Colonic mucosa (tissue), 4 donors: ENCODE data around the gene RNU7-1. TPM values are rescaled to one million over a fixed set of nuclear protein-coding genes. Genes with fewer than 3 reads are reported as not detected.

ENCODE experiments used
- DNase-seq: peaks from one replicate; pipeline ENCODE4 v3.0.0-alpha.2; 2020
- H3K27ac ChIP-seq: fragments of 200-600 bp; one replicate; pipeline ENCODE4 v1.8.0; 2021
- H3K27me3 ChIP-seq: fragments of 200-600 bp; one replicate; pipeline ENCODE4 v1.8.0; 2021
- H3K36me3 ChIP-seq: fragments of 200-600 bp; one replicate; pipeline ENCODE4 v1.8.0; 2021
- H3K4me1 ChIP-seq: fragments of 200-600 bp; one replicate; pipeline ENCODE4 v1.8.0; 2021; ENCODE audit warnings: mild to moderate bottlenecking
- H3K4me3 ChIP-seq: fragments of 200-600 bp; one replicate; pipeline ENCODE4 v1.8.0; 2021
- H3K9ac ChIP-seq, 2 donors: one replicate each; pipeline ENCODE4 v1.7.0; 2013; ENCODE audit warnings: control low read depth in 2 of 2, low read depth in 2 of 2, low read length in 2 of 2
- H3K9me3 ChIP-seq: fragments of 200-600 bp; one replicate; pipeline ENCODE4 v1.8.0; 2021
- intact Hi-C: fragments of 100-400 bp; cut with DNase I; formaldehyde crosslinking; loops from one replicate; pipeline ENCODE4 v1.14.1; 2022
- total RNA-seq, 2 donors: library from RNA; stranded (reverse); fragmentation: NEBNext Ultra II Directional in 1 of 2; extraction: Animal tissue kit (Norgen Biotek cat#: 25700) in 1 of 2; gene quantifications; one replicate each; pipeline ENCODE4 v1.2.1, GENCODE V29; 2021
- TF ChIP-seq, protein P1 (sequence below): fragments of 200-600 bp; IDR thresholded peaks from one replicate; pipeline ENCODE4 v1.8.0; 2022; ENCODE audit warnings: antibody characterized with exemption, mild to moderate bottlenecking
- donor health status: healthy.
- donor health status: DM: no; HTN: no; CAD: no.
- donor health status: DM: no; HTN: no; CAD: no.

Gene RNU7-1
- total RNA-seq, 2 donors from 2014 or later = not detected

DNA sequence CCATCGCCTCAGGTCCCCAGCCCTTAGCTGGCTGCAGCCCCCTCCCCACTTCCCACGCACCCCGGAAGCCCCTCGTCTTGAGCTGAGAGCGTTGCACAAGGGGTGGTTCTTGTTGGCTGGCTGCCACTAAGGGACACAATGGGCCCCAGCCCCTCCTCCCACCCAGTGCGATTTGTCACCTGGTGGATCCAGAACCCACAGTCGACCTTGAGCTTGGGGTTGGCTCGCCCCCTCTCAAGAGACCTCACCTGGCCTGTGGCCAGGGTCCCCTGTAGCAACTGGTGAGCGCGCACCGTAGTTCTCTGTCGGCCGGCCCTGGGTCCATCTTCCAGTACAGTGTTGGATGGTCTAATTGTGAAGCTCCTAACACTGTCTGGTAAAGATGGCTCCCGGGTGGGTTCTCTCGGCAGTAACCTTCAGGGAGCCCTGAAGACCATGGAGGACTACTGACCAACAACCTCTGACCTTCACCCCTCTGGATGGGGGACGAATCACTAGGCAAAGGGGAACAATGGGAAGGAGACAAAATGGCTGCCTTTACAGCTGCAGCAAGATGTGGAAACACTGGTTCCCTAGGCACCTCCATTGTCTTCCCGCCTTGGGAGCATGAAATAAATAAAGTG lies 20.3 kb downstream of the RNU7-1 start:
- intact Hi-C loops = loop anchor here (2.0 kb wide), 1 partner anchor 19 kb away; the partner anchor contains the start of gene C12orf57
- no peaks in the 10 kb centered on the region for H3K9me3 ChIP-seq
- peaks cover 5% of the 10 kb centered on the region for H3K36me3 ChIP-seq
- peak; percentile 60 for DNase-seq
- peak overlapping the region; percentile 95 for H3K27ac ChIP-seq
- H3K9ac ChIP-seq = peak overlapping the region; percentile 63 to 98
- peaks cover 29% of the 10 kb centered on the region for H3K4me1 ChIP-seq
- TF ChIP-seq, protein P1, sequence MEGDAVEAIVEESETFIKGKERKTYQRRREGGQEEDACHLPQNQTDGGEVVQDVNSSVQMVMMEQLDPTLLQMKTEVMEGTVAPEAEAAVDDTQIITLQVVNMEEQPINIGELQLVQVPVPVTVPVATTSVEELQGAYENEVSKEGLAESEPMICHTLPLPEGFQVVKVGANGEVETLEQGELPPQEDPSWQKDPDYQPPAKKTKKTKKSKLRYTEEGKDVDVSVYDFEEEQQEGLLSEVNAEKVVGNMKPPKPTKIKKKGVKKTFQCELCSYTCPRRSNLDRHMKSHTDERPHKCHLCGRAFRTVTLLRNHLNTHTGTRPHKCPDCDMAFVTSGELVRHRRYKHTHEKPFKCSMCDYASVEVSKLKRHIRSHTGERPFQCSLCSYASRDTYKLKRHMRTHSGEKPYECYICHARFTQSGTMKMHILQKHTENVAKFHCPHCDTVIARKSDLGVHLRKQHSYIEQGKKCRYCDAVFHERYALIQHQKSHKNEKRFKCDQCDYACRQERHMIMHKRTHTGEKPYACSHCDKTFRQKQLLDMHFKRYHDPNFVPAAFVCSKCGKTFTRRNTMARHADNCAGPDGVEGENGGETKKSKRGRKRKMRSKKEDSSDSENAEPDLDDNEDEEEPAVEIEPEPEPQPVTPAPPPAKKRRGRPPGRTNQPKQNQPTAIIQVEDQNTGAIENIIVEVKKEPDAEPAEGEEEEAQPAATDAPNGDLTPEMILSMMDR = no peak
- H3K4me3 ChIP-seq = peak overlapping the region; percentile 57
- H3K27me3 ChIP-seq = no peaks in the 10 kb centered on the region

DNA sequence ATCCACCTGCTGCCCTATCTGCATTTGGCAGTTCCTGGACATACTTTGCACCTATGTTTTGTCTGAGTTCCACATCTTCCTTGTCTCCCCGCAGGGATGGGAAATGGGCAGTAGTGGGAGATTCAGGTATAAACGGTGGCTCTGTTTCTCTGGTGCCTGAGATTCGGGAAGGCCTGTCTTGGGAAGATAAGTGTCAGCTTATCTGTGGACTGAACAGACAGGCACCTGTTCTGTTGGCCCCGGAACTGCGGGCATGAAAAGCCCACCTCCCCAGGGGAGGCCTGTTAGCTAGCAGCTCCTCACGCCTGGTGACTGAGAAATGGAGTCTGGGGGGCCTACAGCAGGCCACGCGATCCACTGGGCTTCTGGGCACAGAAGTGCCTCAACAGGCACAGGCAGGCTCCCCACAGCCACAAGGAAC lies 21.0 kb downstream of the RNU7-1 start:
- H3K4me3 ChIP-seq = peak overlapping the region; percentile 57
- peaks cover 36% of the 10 kb centered on the region for H3K4me1 ChIP-seq
- peak overlapping the region; percentile 63 to 98 for H3K9ac ChIP-seq
- DNase-seq = no peak
- peak overlapping the region; percentile 95 for H3K27ac ChIP-seq
- TF ChIP-seq, protein P1 = no peak
- H3K36me3 ChIP-seq = peaks cover 5% of the 10 kb centered on the region
- H3K27me3 ChIP-seq = no peaks in the 10 kb centered on the region
- no peaks in the 10 kb centered on the region for H3K9me3 ChIP-seq
- intact Hi-C loops = loop anchor here (2.0 to 5.0 kb wide), 2 partner anchors 20 to 97 kb away; partner anchors contain the start of genes C12orf57 and TPI1

DNA sequence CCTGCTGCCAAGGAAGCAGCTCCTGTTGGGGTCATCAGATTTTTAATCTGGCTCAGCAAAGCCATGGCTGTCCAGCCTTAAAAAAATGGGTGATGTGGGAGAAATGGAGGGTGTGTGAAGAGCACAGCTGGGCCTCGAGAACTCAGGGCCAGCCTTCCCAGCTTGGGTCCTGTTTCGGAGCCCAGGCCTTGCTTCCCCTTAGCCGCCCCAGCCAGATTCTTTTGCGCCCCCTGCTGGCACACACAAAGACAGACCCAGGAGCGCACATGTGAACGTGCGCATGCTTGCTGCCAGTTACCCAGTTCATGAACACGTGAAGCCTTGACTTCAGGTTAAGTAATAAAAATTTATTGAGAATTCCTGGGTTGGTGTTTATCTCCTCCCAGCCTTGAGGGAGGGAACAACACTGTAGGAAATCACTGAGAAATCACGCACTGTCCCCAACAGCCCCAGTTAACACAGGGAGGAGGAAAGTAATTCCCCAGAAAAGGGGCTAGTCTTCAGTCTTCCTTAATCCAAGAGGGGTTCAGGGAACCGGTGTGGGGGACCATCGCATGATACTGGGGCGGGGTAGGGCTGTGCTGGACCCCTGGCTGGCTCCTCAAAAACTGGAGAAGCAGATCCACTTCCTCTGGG lies 21.5 kb downstream of the RNU7-1 start:
- peak overlapping the region; percentile 57 for H3K4me3 ChIP-seq
- no peaks in the 10 kb centered on the region for H3K27me3 ChIP-seq
- peaks cover 5% of the 10 kb centered on the region for H3K36me3 ChIP-seq
- TF ChIP-seq, protein P1 = peak; percentile 92
- peak overlapping the region; percentile 63 to 98 for H3K9ac ChIP-seq
- H3K9me3 ChIP-seq = no peaks in the 10 kb centered on the region
- H3K27ac ChIP-seq = peak overlapping the region; percentile 95
- peaks cover 31% of the 10 kb centered on the region for H3K4me1 ChIP-seq
- intact Hi-C loops = loop anchor here (2.0 to 5.0 kb wide), 2 partner anchors 20 to 98 kb away; partner anchors contain the start of genes C12orf57 and TPI1
- peak; percentile 95 for DNase-seq

DNA sequence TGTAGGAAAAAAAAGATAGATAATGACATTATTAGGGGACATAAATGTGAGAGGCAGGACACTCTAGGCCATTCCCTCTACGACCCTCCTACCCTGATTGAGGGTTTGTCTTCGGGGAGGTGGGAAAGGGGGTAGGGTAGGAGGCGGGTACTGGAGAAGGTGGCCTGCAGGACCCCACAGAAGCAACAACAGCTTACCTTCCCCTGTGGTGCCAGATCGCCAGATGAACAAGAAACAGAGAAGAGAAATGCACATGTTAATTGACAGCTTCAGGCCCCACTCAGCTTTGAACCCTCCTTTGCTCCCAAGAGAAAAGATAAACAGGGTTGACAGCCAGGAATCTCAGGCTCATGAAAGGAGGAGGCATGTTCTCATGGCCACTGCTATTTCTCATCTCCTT lies 22.1 kb downstream of the RNU7-1 start:
- TF ChIP-seq, protein P1 = no peak
- Histone ChIP-seq H3K36me3 (peaks cover 5% of the 10 kb centered on the region), H3K27ac (peak overlapping the region; percentile 95), H3K9ac (peak overlapping the region in 1 of 2 donors; percentile 98), H3K4me3 (no peak overlapping the region), H3K4me1 (peaks cover 26% of the 10 kb centered on the region), H3K9me3 (no peaks in the 10 kb centered on the region), H3K27me3 (no peaks in the 10 kb centered on the region)
- intact Hi-C loops = loop anchor here (2.0 to 5.0 kb wide), 2 partner anchors 21 to 98 kb away; partner anchors contain the start of genes C12orf57 and TPI1
- no peak for DNase-seq

DNA sequence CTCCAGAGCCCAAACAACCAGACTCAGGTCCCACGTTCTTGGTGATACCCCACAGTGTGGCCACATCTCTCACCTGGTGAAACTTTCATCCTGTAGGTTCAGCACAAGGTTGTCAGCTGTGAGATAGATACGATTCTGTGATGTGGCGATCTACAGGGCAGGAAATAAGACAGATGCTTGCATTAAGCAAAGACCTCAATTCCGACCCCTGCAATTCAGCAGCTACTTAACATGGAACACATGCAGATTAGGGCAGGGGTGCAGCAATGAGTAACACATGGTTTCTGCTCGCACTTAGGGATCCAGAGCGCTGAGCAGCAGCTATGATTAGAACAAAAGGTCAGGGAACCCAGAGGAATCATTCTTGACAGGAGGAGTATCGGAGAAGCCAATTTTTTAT lies 22.7 kb downstream of the RNU7-1 start:
- no peak for DNase-seq
- no peak overlapping the region for H3K4me3 ChIP-seq
- peak overlapping the region; percentile 95 for H3K27ac ChIP-seq
- no peaks in the 10 kb centered on the region for H3K27me3 ChIP-seq
- intact Hi-C loops = loop anchor here (5.0 kb wide), 1 partner anchor 99 kb away; the partner anchor contains the start of gene TPI1
- no peaks in the 10 kb centered on the region for H3K9me3 ChIP-seq
- H3K9ac ChIP-seq = peak overlapping the region in 1 of 2 donors; percentile 98
- H3K4me1 ChIP-seq = peaks cover 26% of the 10 kb centered on the region
- TF ChIP-seq, protein P1 = no peak
- H3K36me3 ChIP-seq = peaks cover 5% of the 10 kb centered on the region
